PC-9 (cell line): Measurements from ENCODE around the gene FGF12. TPM values are rescaled to one million over a fixed set of nuclear protein-coding genes. Genes with fewer than 3 reads are reported as not detected.

ENCODE experiments used
- BruUV-seq: library from RNA; stranded (reverse); fragments of 400-500 nt; replicated peaks from 2 replicates; lab custom pipeline; 2021; lab: Mats Ljungman, UMichigan
- CTCF ChIA-PET: fragments of 300-600 bp; sonication (Branson Sonifier 250); formaldehyde crosslinking; loops from one replicate; lab custom pipeline; 2022; ENCODE audit warnings: antibody characterized with exemption; lab: Charles Lee
- POLR2A ChIA-PET: fragments of 300-600 bp; sonication (Branson Sonifier 250); formaldehyde crosslinking; loops from one replicate; lab custom pipeline; 2022; ENCODE audit warnings: antibody characterized with exemption; ENCODE audit not compliant: unreplicated experiment; lab: Charles Lee
- DNase-seq, 2 experiments: peaks; one replicate each; pipeline versions ENCODE4 v3.0.0 to v3.0.0-alpha.2; 2015 to 2022; ENCODE audit warnings: mixed read lengths in 1 of 2
- H2AFZ ChIP-seq: fragments of 200-600 bp; sonication (generic); 2 replicates; pipeline ENCODE4 v1.8.1; 2017; ENCODE audit warnings: antibody characterized with exemption
- H3F3A ChIP-seq: fragments of 200-600 bp; sonication (generic); 2 replicates; pipeline ENCODE4 v1.8.1; 2017; ENCODE audit warnings: antibody characterized with exemption, mild to moderate bottlenecking, low read depth; ENCODE audit not compliant: insufficient read depth
- H3K27ac ChIP-seq: fragments of 200-600 bp; sonication (generic); 2 replicates; pipeline ENCODE4 v1.6.1; 2016; ENCODE audit warnings: mixed run types
- H3K27me3 ChIP-seq: fragments of 200-600 bp; sonication (generic); 2 replicates; pipeline ENCODE4 v1.6.1; 2016; ENCODE audit warnings: low read depth, mixed run types; ENCODE audit not compliant: insufficient read depth
- H3K36me3 ChIP-seq: fragments of 200-600 bp; sonication (generic); 2 replicates; pipeline ENCODE4 v1.6.1; 2016; ENCODE audit warnings: low read depth, mixed run types
- H3K4me1 ChIP-seq: fragments of 200-600 bp; sonication (generic); replicated peaks from 2 replicates; pipeline ENCODE4 v1.6.1; 2016; ENCODE audit warnings: mixed run types; ENCODE audit not compliant: insufficient read depth
- H3K4me2 ChIP-seq: fragments of 200-600 bp; sonication (generic); 2 replicates; pipeline ENCODE4 v1.6.1; 2017; ENCODE audit warnings: mixed run types
- H3K4me3 ChIP-seq: fragments of 200-600 bp; sonication (generic); 2 replicates; pipeline ENCODE4 v1.6.1; 2016; ENCODE audit warnings: mixed run types
- H3K79me2 ChIP-seq: fragments of 200-600 bp; sonication (generic); 2 replicates; pipeline ENCODE4 v1.6.1; 2017; ENCODE audit warnings: low read depth, mixed run types
- H3K9me2 ChIP-seq: fragments of 200-600 bp; sonication (generic); 2 replicates; pipeline ENCODE4 v1.8.1; 2017; ENCODE audit warnings: mild to moderate bottlenecking; ENCODE audit not compliant: insufficient read depth
- H3K9me3 ChIP-seq: fragments of 200-600 bp; sonication (generic); 2 replicates; pipeline ENCODE4 v1.8.1; 2016; ENCODE audit warnings: low read depth; ENCODE audit not compliant: insufficient read depth
- H4K20me1 ChIP-seq: fragments of 200-600 bp; sonication (generic); 2 replicates; pipeline ENCODE4 v1.8.1; 2017; ENCODE audit not compliant: insufficient read depth
- CTCF ChIP-seq: fragments of 200-600 bp; sonication (generic); conservative IDR thresholded peaks from 2 replicates; pipeline ENCODE4 v1.6.1; 2017; ENCODE audit warnings: mixed run types, antibody characterized with exemption, mild to moderate bottlenecking, moderate library complexity
- EZH2 ChIP-seq: fragments of 200-600 bp; sonication (generic); IDR thresholded peaks from 2 replicates; pipeline ENCODE4 v1.8.0; 2017; ENCODE audit warnings: antibody characterized with exemption, low read depth
- intact Hi-C: fragments of 100-400 bp; cut with micrococcal nuclease; formaldehyde crosslinking; loops from one replicate; pipeline ENCODE4 v1.10.0; 2022; ENCODE audit not compliant: unreplicated experiment
- total RNA-seq: library from RNA; stranded (reverse); gene quantifications from 2 replicates; pipeline ENCODE4 v1.2.3, GENCODE V29; 2021

The FGF12 gene
- total RNA-seq, 1 experiment from 2014 or later: 10.9 TPM

GRCh38 chr3:192183109-192183508 is 544.2 kb downstream of the FGF12 start:
- Histone ChIP-seq H3K4me3 (no peak overlapping the region), H3K9me3 (no peaks in the 10 kb centered on the region), H2AFZ (no peak overlapping the region), H3K36me3 (no peaks in the 10 kb centered on the region), H3K4me2 (no peak overlapping the region), H3K4me1 (no peaks in the 10 kb centered on the region), H3K9me2 (no peaks in the 10 kb centered on the region), H3K27me3 (no peaks in the 10 kb centered on the region), H3K79me2 (no peaks in the 10 kb centered on the region), H4K20me1 (no peaks in the 10 kb centered on the region), H3F3A (no peaks in the 10 kb centered on the region), H3K27ac (no peak overlapping the region)
- no TSS peak for BruUV-seq
- CTCF ChIA-PET: no interaction called here
- POLR2A ChIA-PET: no interaction called here
- intact Hi-C loops: loop anchor here (10.0 kb wide), 1 partner anchor 768 kb away; no protein-coding TSS in a partner anchor
- DNase-seq: no peak
- TF ChIP-seq CTCF (no peak), EZH2 (no peak)

- H2AFZ ChIP-seq: no peak overlapping the region
- CTCF ChIA-PET: no interaction called here
These were observed 546.2 kb downstream of the FGF12 start for GRCh38 chr3:192181151-192181550.

GRCh38 chr3:192177383-192177782 is 550.0 kb downstream of the FGF12 start:
- ChIA-PET CTCF (no interaction called here), POLR2A (no interaction called here)
- Histone ChIP-seq H3K79me2 (no peaks in the 10 kb centered on the region), H3K36me3 (no peaks in the 10 kb centered on the region), H3K27ac (no peak overlapping the region), H4K20me1 (no peaks in the 10 kb centered on the region), H3F3A (no peaks in the 10 kb centered on the region), H3K4me1 (no peaks in the 10 kb centered on the region), H3K9me3 (no peaks in the 10 kb centered on the region), H3K27me3 (no peaks in the 10 kb centered on the region), H3K4me3 (no peak overlapping the region), H3K4me2 (no peak overlapping the region), H2AFZ (no peak overlapping the region), H3K9me2 (no peaks in the 10 kb centered on the region)
- no peak for DNase-seq
- intact Hi-C loops: no loop called here
- BruUV-seq: no TSS peak
- TF ChIP-seq EZH2 (no peak), CTCF (no peak)

More at GRCh38 chr3:192181151-192181550, 546.2 kb downstream of the FGF12 start:
- no peak for DNase-seq
- no peak overlapping the region for H3K27ac ChIP-seq
- intact Hi-C loops: loop anchor here (10.0 kb wide), 1 partner anchor 766 kb away; no protein-coding TSS in a partner anchor
- H3K4me2 ChIP-seq: no peak overlapping the region
- no peaks in the 10 kb centered on the region for H3K4me1 ChIP-seq
- H3K9me3 ChIP-seq: no peaks in the 10 kb centered on the region
- no peaks in the 10 kb centered on the region for H4K20me1 ChIP-seq
- H3K36me3 ChIP-seq: no peaks in the 10 kb centered on the region
- no peaks in the 10 kb centered on the region for H3K9me2 ChIP-seq
- POLR2A ChIA-PET: no interaction called here
- no peaks in the 10 kb centered on the region for H3K79me2 ChIP-seq
- BruUV-seq: no TSS peak
- H3K27me3 ChIP-seq: no peaks in the 10 kb centered on the region
- H3K4me3 ChIP-seq: no peak overlapping the region
- TF ChIP-seq EZH2 (no peak), CTCF (no peak)
- no peaks in the 10 kb centered on the region for H3F3A ChIP-seq
